Natural killer cell treated with Interleukin-12 subunit alpha and Interleukin-12 subunit beta and Interleukin-15 and Interleukin-18, amount 100 ng/mL, for 72 hours (primary cell): ENCODE data around the gene DNAH10. TPM values are rescaled to one million over a fixed set of nuclear protein-coding genes. Genes with fewer than 3 reads are reported as not detected.

Source experiments
- ATAC-seq, 2 donors: fragments of 150-1000 bp; cut with Tn5 transposase in 1 of 2; sonication (Bioruptor Pico), chemical (Tn5 transposase) in 1 of 2; 2 replicates each; pipeline ENCODE4 v1.10.0; 2021
- DNase-seq: peaks from one replicate; pipeline ENCODE4 v3.0.0; 2022; ENCODE audit warnings: low spot score
- H3K27ac Mint-ChIP-seq, 2 donors: 1 replicate in 1 of 2; 2 replicates in 1 of 2; pipeline ENCODE4 v1.8.0; 2022; ENCODE audit warnings: mixed read lengths in 2 of 2, mild to moderate bottlenecking in 1 of 2, moderate library complexity in 1 of 2
- H3K27me3 Mint-ChIP-seq, 2 donors: 1 replicate in 1 of 2; 2 replicates in 1 of 2; pipeline ENCODE4 v1.8.0; 2022; ENCODE audit warnings: mixed read lengths in 2 of 2
- H3K36me3 Mint-ChIP-seq: one replicate; pipeline ENCODE4 v1.8.0; 2022; ENCODE audit warnings: mixed read lengths
- H3K4me1 Mint-ChIP-seq, 2 donors: 1 replicate in 1 of 2; 2 replicates in 1 of 2; pipeline ENCODE4 v1.8.0; 2022; ENCODE audit warnings: low read depth in 2 of 2, mixed read lengths in 2 of 2, mild to moderate bottlenecking in 1 of 2
- H3K4me3 Mint-ChIP-seq: one replicate; pipeline ENCODE4 v1.8.0; 2022; ENCODE audit warnings: mixed read lengths
- H3K9me3 Mint-ChIP-seq: 2 replicates; pipeline ENCODE4 v1.8.0; 2022; ENCODE audit warnings: mixed read lengths
- total RNA-seq, 2 donors: library from RNA; stranded (reverse); gene quantifications; one replicate each; pipeline ENCODE4 v1.2.3, GENCODE V29; 2022

DNAH10 gene
- total RNA-seq, 2 donors from 2014 or later, result 0.29 to 0.36 TPM

DNA sequence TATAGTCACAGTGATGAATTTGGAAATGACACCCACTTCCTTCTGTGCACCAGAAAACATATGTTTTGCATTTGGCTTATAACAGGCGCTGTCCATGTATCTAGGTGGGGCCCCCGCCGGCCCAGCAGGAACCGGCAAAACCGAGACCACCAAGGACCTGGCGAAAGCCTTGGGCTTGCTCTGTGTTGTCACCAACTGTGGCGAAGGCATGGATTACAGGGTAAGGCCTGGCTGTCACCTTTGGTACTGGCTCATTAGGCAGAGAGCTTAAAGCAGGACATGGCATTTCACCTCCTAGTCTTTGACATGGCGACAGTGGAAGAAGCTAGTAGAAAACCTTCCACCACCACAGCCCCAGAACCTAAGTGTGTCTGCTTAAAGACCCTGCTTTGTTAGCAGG is 85.8 kb downstream of the DNAH10 start:
- Mint-ChIP-seq H3K9me3 (no peaks in the 10 kb centered on the region), H3K27ac (no peak overlapping the region), H3K27me3 (peaks cover 7 to 11% of the 10 kb centered on the region in 2 donors), H3K4me1 (no peaks in the 10 kb centered on the region), H3K4me3 (no peak overlapping the region), H3K36me3 (no peaks in the 10 kb centered on the region)
- DNase-seq, result no peak
- ATAC-seq, result no peak

DNA sequence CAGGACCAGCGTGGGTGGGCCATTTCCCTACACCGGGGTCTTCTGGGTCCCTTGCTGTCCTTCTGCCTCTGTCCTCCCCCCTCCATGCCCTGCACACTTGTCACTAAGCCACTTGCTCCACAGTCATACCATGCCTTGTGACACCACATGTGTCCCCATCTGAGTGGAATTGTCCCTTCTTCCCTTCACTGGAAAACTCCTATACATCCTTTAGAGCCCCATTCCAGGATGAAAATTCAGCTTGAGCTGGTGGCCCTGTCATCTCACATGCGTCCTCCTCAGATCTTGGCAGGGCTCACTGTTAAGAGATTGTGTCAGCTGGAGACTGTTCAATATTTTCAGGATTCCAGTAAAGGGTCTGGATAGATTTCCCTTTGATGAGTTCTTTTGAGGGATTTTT is 87.4 kb downstream of the DNAH10 start:
- DNase-seq (no peak), ATAC-seq (no peak)
- Mint-ChIP-seq H3K4me3 (no peak overlapping the region), H3K36me3 (no peaks in the 10 kb centered on the region), H3K27me3 (peaks cover 8 to 17% of the 10 kb centered on the region in 2 donors), H3K4me1 (no peaks in the 10 kb centered on the region), H3K9me3 (no peaks in the 10 kb centered on the region), H3K27ac (no peak overlapping the region)

DNA sequence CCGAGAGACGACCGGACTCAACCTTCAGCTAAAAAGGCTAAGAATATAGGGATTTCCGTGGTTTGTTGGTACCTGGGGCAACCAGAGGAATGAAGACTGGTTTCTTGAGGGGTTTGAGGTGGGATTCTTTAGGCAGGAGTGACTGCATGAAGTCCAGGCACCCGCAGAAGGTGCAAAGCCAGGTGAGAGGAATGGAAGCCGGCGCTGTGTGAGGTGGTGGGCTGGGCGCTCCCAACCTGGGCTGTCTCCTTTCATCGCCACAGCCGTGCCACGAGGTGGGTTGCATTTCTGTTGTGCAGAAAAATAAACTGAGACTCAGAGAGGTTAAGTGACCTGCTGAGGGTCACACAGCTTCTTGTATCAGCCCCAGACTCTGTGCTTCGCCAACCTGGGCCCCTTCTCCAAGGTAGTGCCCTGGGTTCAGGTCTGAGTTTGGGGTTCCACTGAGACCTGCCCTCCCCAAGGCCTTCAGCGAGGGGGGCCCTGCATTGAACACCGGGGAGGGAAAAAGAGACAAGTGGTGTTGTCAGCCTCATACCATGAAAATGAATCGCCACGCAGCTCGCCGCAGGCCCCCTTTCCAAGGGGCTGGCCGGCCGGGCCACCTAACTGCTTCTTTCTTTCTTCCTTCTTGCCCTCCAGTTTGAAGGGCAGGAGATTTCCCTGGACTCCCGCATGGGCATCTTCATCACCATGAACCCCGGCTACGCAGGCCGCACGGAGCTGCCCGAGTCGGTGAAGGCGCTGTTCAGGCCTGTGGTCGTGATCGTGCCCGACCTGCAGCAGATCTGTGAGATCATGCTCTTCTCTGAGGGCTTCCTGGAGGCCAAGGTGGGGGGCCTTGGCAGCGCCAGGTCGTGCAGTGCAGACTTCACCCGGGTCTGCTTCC is 88.4 kb downstream of the DNAH10 start:
- DNase-seq (no peak), ATAC-seq (no peak)
- Mint-ChIP-seq H3K36me3 (no peaks in the 10 kb centered on the region), H3K4me3 (no peak overlapping the region), H3K27ac (no peak overlapping the region), H3K4me1 (no peaks in the 10 kb centered on the region), H3K27me3 (peaks cover 8 to 17% of the 10 kb centered on the region in 2 donors), H3K9me3 (no peaks in the 10 kb centered on the region)

DNA sequence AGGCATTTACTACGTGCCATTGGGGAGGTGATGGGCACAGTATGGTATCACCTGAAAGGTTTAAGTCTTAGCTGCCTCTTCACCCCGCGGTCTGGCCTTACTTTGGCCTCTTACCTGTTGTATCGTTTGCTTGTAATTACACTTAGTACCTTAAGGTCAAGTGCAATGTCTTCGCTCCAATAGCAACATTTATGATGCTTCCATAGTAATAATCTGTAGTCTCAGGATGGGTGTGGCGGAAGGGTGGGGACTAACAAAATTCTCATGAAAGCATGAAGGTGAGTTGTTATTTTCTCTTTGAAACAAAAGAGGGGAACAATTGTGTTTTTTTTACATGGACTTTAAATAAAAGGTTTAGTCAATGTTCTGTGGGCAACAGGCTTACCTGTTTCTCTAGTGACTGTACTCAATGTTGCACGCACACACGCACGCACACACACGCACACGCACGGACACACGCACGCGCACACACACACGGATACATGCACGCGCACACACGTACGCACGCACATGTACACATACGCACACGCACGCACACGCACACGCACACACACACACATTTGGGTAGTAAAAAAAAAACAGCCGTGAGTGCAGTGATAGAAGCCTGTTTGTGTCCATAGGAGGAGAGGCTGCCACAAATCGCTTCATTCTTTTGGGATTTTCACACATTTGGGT is 91.4 kb downstream of the DNAH10 start:
- peaks cover 14 to 17% of the 10 kb centered on the region in 2 donors for H3K27me3 Mint-ChIP-seq
- no peaks in the 10 kb centered on the region for H3K9me3 Mint-ChIP-seq
- DNase-seq, result no peak
- ATAC-seq, result no peak
- H3K36me3 Mint-ChIP-seq, result no peaks in the 10 kb centered on the region
- H3K4me1 Mint-ChIP-seq, result no peaks in the 10 kb centered on the region
- H3K27ac Mint-ChIP-seq, result no peak overlapping the region
- no peak overlapping the region for H3K4me3 Mint-ChIP-seq

DNA sequence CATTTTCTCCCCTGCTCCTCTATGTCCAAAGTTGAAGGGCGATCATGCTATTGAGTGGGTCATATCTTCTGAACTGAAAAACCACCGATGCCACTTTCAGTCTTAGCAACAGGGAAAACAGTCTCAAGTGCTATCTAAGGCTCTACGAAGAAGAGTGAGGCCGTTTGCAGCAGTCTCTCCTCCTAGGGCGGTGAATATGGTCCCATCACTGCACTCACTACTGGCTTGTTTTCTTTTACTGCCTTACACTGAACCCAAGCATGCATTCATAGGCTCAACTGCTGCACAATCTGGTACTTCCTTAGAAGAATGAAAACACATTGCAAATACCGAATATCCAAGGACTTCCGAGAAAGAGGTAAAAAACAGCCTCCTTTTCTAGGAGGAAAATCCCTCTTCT is 92.1 kb downstream of the DNAH10 start:
- no peak overlapping the region for H3K27ac Mint-ChIP-seq
- peaks cover 17% of the 10 kb centered on the region in 2 donors for H3K27me3 Mint-ChIP-seq
- no peaks in the 10 kb centered on the region for H3K36me3 Mint-ChIP-seq
- ATAC-seq, result no peak
- H3K9me3 Mint-ChIP-seq, result no peaks in the 10 kb centered on the region
- H3K4me1 Mint-ChIP-seq, result no peaks in the 10 kb centered on the region
- DNase-seq, result no peak
- H3K4me3 Mint-ChIP-seq, result no peak overlapping the region

DNA sequence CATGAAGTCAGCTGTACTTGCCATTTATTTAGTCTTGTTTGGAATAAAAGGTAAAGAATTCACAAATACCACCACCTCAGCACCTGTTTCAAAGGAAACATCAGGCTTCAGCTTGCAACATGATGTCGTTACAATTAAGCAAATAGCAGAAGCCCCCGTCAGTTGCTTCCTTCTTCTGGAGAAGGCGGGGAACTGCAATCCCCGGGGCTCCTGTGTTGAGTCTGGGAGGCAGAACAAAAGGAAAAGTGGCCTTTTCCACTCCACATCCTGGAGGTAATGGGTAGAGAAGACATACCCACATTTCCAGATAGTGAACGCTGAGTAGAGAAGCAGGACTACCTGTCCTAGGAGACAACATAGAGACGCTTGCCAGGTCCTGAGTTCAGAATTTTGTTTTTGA is 92.8 kb downstream of the DNAH10 start:
- Mint-ChIP-seq H3K9me3 (no peaks in the 10 kb centered on the region), H3K27ac (no peak overlapping the region), H3K4me1 (no peaks in the 10 kb centered on the region), H3K4me3 (no peak overlapping the region), H3K36me3 (no peaks in the 10 kb centered on the region), H3K27me3 (peaks cover 13 to 17% of the 10 kb centered on the region in 2 donors)
- ATAC-seq (no peak), DNase-seq (no peak)

DNA sequence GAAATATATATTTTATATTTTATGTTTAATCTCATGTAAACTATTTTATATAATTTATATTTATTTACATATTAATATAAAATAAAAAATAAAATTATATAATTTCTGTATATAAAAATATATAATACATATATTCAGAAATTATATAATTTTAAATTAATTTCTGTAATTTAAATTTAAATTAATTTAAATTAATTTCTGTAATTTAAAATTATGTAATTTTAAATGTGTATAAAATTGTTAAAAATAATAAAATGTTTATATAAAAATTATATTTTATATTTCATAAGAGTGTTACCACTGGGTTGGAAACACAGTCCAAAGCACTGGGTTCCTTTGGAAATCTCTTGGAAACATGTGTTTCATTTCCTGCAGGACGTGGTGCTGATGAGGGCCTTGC is 94.6 kb downstream of the DNAH10 start:
- no peaks in the 10 kb centered on the region for H3K9me3 Mint-ChIP-seq
- ATAC-seq, result no peak

DNA sequence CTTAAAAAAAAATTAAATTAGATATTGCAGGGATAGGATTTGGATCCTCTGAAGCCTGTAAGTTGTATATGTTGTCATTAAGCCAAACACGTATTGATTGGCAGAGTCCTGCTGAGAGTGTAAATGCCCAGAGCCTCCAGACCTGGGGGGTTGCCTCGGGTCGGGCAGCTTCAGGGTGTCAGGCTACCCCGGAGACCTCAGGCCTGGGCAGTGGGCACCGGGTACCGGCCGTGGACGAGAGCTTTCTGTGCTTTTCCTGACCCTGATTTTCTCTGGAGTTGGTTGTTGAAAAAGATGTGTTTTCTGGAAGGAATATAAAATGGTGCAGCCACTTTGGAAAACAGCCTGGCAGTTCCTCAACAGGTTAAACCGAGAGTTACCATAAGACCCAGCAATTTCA is 96.1 kb downstream of the DNAH10 start:
- peaks cover 10 to 14% of the 10 kb centered on the region in 2 donors for H3K27me3 Mint-ChIP-seq
- DNase-seq (no peak), ATAC-seq (no peak)
- no peaks in the 10 kb centered on the region for H3K36me3 Mint-ChIP-seq
- no peak overlapping the region for H3K27ac Mint-ChIP-seq
- H3K9me3 Mint-ChIP-seq, result no peaks in the 10 kb centered on the region
- H3K4me3 Mint-ChIP-seq, result no peak overlapping the region
- no peaks in the 10 kb centered on the region for H3K4me1 Mint-ChIP-seq

More for the DNA sequence above, 94.6 kb downstream of the DNAH10 start:
- DNase-seq, result no peak
- no peaks in the 10 kb centered on the region for H3K4me1 Mint-ChIP-seq
- H3K27ac Mint-ChIP-seq, result no peak overlapping the region
- no peaks in the 10 kb centered on the region for H3K36me3 Mint-ChIP-seq
- H3K27me3 Mint-ChIP-seq, result peaks cover 12 to 13% of the 10 kb centered on the region in 2 donors
- H3K4me3 Mint-ChIP-seq, result no peak overlapping the region

DNA sequence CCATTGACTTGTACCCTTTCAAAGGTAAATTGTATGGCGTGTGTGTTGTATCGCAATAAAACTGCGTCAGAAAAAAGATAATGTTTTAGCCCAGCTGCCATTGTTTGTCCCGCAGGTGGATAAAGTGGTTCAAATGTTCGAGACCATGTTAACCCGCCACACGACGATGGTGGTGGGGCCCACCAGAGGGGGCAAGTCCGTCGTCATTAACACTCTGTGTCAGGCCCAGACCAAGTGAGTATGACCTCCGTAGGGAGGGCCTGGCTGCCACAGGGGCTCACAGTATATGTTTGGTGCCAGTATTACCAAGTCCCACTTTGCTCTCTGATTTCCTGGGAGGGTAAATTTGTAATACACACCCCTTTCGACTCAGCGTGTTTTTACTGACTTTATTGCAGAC is 96.9 kb downstream of the DNAH10 start:
- Mint-ChIP-seq H3K36me3 (no peaks in the 10 kb centered on the region), H3K4me3 (no peak overlapping the region), H3K27ac (no peak overlapping the region), H3K27me3 (peaks cover 9% of the 10 kb centered on the region in 2 donors), H3K9me3 (no peaks in the 10 kb centered on the region), H3K4me1 (no peaks in the 10 kb centered on the region)
- no peak for ATAC-seq
- no peak for DNase-seq

DNA sequence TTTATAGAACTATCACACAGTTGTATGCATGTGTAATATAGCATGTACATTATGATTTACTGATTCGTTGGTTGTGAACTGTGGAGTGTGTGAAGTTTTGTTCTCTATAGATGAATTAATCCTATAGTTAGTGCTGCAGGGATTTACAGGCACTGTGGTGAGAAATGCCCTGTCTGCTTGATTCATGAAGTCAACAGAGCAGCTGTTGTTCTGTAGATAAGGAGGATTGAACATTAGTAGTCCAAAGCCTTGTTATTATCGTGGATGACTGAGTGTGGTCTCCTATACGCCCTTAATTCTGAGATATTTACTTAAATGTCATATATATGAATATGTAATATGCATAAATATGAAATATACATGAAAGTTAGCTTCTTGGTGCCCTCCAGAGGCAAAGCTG is 98.3 kb downstream of the DNAH10 start:
- H3K27me3 Mint-ChIP-seq, result peaks cover 9% of the 10 kb centered on the region in 2 donors
- no peak overlapping the region for H3K27ac Mint-ChIP-seq
- H3K4me1 Mint-ChIP-seq, result no peaks in the 10 kb centered on the region
- no peaks in the 10 kb centered on the region for H3K9me3 Mint-ChIP-seq
- H3K36me3 Mint-ChIP-seq, result no peaks in the 10 kb centered on the region
- DNase-seq (no peak), ATAC-seq (no peak)
- no peak overlapping the region for H3K4me3 Mint-ChIP-seq

DNA sequence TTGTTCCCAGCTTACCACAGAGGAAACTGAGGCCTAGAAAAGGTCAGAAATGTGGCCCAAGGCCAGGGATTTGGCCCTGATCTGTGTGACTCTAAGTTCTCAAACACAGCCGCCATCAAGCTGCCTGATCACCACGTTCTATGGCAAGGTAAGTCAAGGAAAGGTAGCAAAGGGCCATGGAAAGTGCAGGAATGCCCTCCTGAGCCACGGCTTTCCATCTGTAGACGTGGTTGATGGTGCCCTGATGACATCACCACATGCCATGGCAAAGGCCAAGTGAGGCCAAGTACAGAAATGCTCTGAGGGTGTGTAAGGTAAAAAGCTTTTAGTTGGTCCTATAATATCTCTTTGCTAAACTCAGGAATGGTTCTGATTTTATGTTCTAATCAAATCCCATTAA is 99.3 kb downstream of the DNAH10 start:
- H3K4me1 Mint-ChIP-seq, result no peaks in the 10 kb centered on the region
- no peak for ATAC-seq
- no peaks in the 10 kb centered on the region for H3K36me3 Mint-ChIP-seq
- H3K27me3 Mint-ChIP-seq, result peaks cover 9% of the 10 kb centered on the region in 2 donors
- H3K27ac Mint-ChIP-seq, result no peak overlapping the region
- no peaks in the 10 kb centered on the region for H3K9me3 Mint-ChIP-seq
- no peak for DNase-seq
- no peak overlapping the region for H3K4me3 Mint-ChIP-seq

DNA sequence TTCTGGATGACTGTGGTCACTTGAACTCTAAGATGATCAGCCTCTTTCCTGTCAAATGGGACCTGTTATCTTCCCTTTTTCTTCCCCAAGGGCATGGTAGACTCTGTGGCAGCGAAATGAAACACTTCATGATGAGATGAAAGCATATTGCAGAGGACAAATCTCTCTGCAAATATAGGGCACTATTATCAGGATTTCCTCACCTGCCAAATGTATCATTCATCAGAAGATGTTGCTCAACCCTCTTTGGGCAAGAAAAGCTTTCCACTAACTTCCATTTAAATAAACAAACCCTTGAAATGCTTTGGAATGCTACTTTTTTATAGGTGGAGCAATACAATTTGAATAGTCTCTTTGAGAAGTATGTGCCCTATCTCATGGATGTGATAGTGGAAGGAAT is 105.0 kb downstream of the DNAH10 start:
- no peak for ATAC-seq
- Mint-ChIP-seq H3K4me1 (no peaks in the 10 kb centered on the region), H3K4me3 (no peak overlapping the region), H3K27ac (no peak overlapping the region), H3K27me3 (peaks cover 15 to 40% of the 10 kb centered on the region in 2 donors), H3K36me3 (no peaks in the 10 kb centered on the region), H3K9me3 (no peaks in the 10 kb centered on the region)
- DNase-seq, result no peak

DNA sequence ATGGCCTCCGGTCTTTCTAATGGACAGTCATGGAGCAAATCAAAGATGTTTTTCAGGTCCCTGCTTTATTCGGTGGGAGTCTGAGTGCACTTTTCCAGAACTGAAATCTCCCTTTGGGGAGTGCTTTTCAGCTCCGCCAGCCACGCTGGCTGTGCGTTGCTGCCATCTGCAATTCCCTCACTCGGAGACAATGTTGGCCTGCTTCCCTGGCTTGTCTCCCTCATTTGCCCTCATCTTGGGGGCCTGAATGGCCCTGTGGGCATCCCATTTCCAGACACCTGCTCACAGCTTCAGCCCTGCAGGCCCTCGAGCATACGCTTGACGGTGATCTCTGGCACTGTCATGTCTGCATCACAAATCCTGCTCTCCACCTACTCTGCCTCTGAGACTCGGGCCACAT is 106.7 kb downstream of the DNAH10 start:
- DNase-seq, result no peak
- H3K36me3 Mint-ChIP-seq, result no peaks in the 10 kb centered on the region
- H3K4me1 Mint-ChIP-seq, result no peaks in the 10 kb centered on the region
- H3K27me3 Mint-ChIP-seq, result peaks cover 15 to 32% of the 10 kb centered on the region in 2 donors
- no peak overlapping the region for H3K4me3 Mint-ChIP-seq
- no peaks in the 10 kb centered on the region for H3K9me3 Mint-ChIP-seq
- H3K27ac Mint-ChIP-seq, result no peak overlapping the region
- ATAC-seq, result no peak

DNA sequence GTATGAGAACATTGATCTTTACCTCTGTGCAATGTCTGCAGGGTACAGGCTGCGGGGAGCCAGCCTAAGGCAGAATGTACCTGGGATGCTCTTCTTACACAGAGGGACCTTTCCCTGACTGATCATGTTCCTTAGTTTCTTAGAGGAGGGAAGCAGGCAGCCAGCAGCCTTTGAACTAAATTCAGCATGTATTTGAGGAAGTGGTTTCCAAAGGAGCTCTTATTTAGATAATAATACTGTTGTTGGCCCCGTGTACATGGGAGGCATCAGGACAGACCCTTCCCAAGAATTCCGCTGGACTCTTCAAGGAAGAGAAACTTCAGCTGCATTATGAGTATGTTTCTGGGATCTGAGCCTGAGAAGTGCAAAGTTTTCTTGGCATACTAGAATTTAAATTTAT is 111.7 kb downstream of the DNAH10 start:
- H3K27ac Mint-ChIP-seq, result no peak overlapping the region
- ATAC-seq (no peak), DNase-seq (no peak)
- H3K4me3 Mint-ChIP-seq, result no peak overlapping the region
- no peaks in the 10 kb centered on the region for H3K36me3 Mint-ChIP-seq
- H3K4me1 Mint-ChIP-seq, result no peaks in the 10 kb centered on the region
- no peaks in the 10 kb centered on the region for H3K9me3 Mint-ChIP-seq
- H3K27me3 Mint-ChIP-seq, result peaks cover 16 to 45% of the 10 kb centered on the region in 2 donors
